K562 (cell line): ENCODE results near the gene XPO1. TPM values are rescaled to one million over a fixed set of nuclear protein-coding genes. Genes with fewer than 3 reads are reported as not detected.
A peak's percentile ranks its signal among the peaks of the same experiment; 100 is the strongest.

Experiments used
- AFF1 ChIP-seq, 2 experiments: fragments of 450-650 bp; IDR thresholded peaks; 2 replicates each; pipeline ENCODE4 v1.6.1; 2018; ENCODE audit warnings: mild to moderate bottlenecking in 2 of 2, low read depth in 1 of 2; ENCODE audit not compliant: partially characterized antibody in 2 of 2
- DIDO1 ChIP-seq: fragments of 450-650 bp; IDR thresholded peaks from 2 replicates; pipeline ENCODE4 v1.6.1; 2016; ENCODE audit warnings: low read depth, missing biosample characterization, missing genetic modification characterization
- HDAC3 ChIP-seq: fragments of 450-650 bp; IDR thresholded peaks from 2 replicates; pipeline ENCODE4 v1.6.1; 2018; ENCODE audit warnings: borderline replicate concordance, mild to moderate bottlenecking, moderate library complexity; ENCODE audit not compliant: partially characterized antibody
- MAFG ChIP-seq: fragments of 450-650 bp; conservative IDR thresholded peaks from 2 replicates; pipeline ENCODE4 v1.6.1; 2016; ENCODE audit warnings: missing genetic modification characterization, missing compliant biosample characterization
- RBM15 ChIP-seq: fragments of 200-400 bp; formaldehyde crosslinking; IDR thresholded peaks from 2 replicates; pipeline ENCODE4 v1.6.1; 2018; ENCODE audit warnings: mild to moderate bottlenecking, low read length, moderate library complexity; ENCODE audit not compliant: insufficient read depth
- SMARCB1 ChIP-seq: IDR thresholded peaks from 2 replicates; pipeline ENCODE4 v1.6.1; 2011; ENCODE audit warnings: improper control_type of control experiment, low read depth; ENCODE audit not compliant: insufficient read length
- SMC3 ChIP-seq: conservative IDR thresholded peaks from 2 replicates; pipeline ENCODE4 v1.6.1; 2011; ENCODE audit warnings: low read depth, low read length, improper control_type of control experiment; ENCODE audit not compliant: insufficient read depth
- TAF15 ChIP-seq: fragments of 200-400 bp; formaldehyde crosslinking; IDR thresholded peaks from 2 replicates; pipeline ENCODE4 v1.6.1; 2017; ENCODE audit warnings: mild to moderate bottlenecking, low read depth, low read length, moderate library complexity
- THAP7 ChIP-seq: fragments of 250-450 bp; sonication (Bioruptor Pico); IDR thresholded peaks from 2 replicates; pipeline ENCODE4 v1.5.0; 2021
- ZFX ChIP-seq: sonication (generic); formaldehyde crosslinking; IDR thresholded peaks from 2 replicates; pipeline ENCODE4 v1.8.0; 2022; ENCODE audit warnings: mild to moderate bottlenecking, missing genetic modification reagents, moderate library complexity
- ZNF707 ChIP-seq: fragments of 250-450 bp; sonication (Bioruptor Pico); conservative IDR thresholded peaks from 2 replicates; pipeline ENCODE4 v1.8.0; 2022; ENCODE audit warnings: inconsistent platforms, mild to moderate bottlenecking, moderate library complexity
- ZNF780A ChIP-seq: fragments of 250-450 bp; sonication (Bioruptor Pico); IDR thresholded peaks from 2 replicates; pipeline ENCODE4 v1.5.0; 2021; ENCODE audit warnings: mild to moderate bottlenecking
- polyA plus RNA-seq, 8 experiments: library from polyadenylated mRNA; depleted of rRNA in 4 of 8; stranded (reverse) in 5 of 8; unstranded in 3 of 8; fragments of >200 nt; fragmentation: Nextera tagmentation in 2 of 8; fragmentation: Illumina TruSeq in 1 of 8; extraction: Ambion mirVana in 2 of 8; extraction: Trizol in 1 of 8; gene quantifications; 2 replicates each; pipeline versions ENCODE4 v1.2.1 to v1.2.3, GENCODE V29; 2011 to 2014; ENCODE audit warnings: inconsistent platforms in 1 of 8, missing spikeins in 1 of 8
- total RNA-seq, 7 experiments: library from RNA; depleted of rRNA in 6 of 7; stranded (reverse); fragments of >200 nt in 6 of 7; fragmentation: Illumina TruSeq in 2 of 7; extraction: Trizol in 2 of 7; gene quantifications; 2 replicates each; pipeline versions ENCODE4 v1.2.1 to v1.2.3, GENCODE V29; 2011 to 2021; ENCODE audit warnings: low replicate concordance in 1 of 7
- TF ChIP-seq, protein P1 (sequence below): IDR thresholded peaks from 3 replicates; pipeline ENCODE4 v1.6.1; 2011; ENCODE audit warnings: borderline replicate concordance, mild to moderate bottlenecking, moderate library complexity; ENCODE audit not compliant: insufficient read length; ENCODE audit errors: extremely low read depth
- TF ChIP-seq, protein P2 (sequence below): sonication (generic); formaldehyde crosslinking; IDR thresholded peaks from 2 replicates; pipeline ENCODE4 v1.8.0; 2022; ENCODE audit warnings: mild to moderate bottlenecking, missing genetic modification reagents

Gene XPO1
- total and polyA plus RNA-seq, 9 of the 15 experiments (the other 6 are each of a cell fraction or from before 2014, with no cell fraction given) = 86.2 to 307 (median 216) TPM

- TF ChIP-seq AFF1 (IDR thresholded peaks at IDR 0.05; ENCODE audit: low read depth in 1 of 2, partially characterized antibody in 2 of 2) = no peak
- TF ChIP-seq, protein P1, sequence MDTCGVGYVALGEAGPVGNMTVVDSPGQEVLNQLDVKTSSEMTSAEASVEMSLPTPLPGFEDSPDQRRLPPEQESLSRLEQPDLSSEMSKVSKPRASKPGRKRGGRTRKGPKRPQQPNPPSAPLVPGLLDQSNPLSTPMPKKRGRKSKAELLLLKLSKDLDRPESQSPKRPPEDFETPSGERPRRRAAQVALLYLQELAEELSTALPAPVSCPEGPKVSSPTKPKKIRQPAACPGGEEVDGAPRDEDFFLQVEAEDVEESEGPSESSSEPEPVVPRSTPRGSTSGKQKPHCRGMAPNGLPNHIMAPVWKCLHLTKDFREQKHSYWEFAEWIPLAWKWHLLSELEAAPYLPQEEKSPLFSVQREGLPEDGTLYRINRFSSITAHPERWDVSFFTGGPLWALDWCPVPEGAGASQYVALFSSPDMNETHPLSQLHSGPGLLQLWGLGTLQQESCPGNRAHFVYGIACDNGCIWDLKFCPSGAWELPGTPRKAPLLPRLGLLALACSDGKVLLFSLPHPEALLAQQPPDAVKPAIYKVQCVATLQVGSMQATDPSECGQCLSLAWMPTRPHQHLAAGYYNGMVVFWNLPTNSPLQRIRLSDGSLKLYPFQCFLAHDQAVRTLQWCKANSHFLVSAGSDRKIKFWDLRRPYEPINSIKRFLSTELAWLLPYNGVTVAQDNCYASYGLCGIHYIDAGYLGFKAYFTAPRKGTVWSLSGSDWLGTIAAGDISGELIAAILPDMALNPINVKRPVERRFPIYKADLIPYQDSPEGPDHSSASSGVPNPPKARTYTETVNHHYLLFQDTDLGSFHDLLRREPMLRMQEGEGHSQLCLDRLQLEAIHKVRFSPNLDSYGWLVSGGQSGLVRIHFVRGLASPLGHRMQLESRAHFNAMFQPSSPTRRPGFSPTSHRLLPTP = no peak
- TF ChIP-seq, protein P2, sequence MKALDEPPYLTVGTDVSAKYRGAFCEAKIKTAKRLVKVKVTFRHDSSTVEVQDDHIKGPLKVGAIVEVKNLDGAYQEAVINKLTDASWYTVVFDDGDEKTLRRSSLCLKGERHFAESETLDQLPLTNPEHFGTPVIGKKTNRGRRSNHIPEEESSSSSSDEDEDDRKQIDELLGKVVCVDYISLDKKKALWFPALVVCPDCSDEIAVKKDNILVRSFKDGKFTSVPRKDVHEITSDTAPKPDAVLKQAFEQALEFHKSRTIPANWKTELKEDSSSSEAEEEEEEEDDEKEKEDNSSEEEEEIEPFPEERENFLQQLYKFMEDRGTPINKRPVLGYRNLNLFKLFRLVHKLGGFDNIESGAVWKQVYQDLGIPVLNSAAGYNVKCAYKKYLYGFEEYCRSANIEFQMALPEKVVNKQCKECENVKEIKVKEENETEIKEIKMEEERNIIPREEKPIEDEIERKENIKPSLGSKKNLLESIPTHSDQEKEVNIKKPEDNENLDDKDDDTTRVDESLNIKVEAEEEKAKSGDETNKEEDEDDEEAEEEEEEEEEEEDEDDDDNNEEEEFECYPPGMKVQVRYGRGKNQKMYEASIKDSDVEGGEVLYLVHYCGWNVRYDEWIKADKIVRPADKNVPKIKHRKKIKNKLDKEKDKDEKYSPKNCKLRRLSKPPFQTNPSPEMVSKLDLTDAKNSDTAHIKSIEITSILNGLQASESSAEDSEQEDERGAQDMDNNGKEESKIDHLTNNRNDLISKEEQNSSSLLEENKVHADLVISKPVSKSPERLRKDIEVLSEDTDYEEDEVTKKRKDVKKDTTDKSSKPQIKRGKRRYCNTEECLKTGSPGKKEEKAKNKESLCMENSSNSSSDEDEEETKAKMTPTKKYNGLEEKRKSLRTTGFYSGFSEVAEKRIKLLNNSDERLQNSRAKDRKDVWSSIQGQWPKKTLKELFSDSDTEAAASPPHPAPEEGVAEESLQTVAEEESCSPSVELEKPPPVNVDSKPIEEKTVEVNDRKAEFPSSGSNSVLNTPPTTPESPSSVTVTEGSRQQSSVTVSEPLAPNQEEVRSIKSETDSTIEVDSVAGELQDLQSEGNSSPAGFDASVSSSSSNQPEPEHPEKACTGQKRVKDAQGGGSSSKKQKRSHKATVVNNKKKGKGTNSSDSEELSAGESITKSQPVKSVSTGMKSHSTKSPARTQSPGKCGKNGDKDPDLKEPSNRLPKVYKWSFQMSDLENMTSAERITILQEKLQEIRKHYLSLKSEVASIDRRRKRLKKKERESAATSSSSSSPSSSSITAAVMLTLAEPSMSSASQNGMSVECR (CRISPR knock-in tag) = peak; percentile 67
- TF ChIP-seq SMARCB1 = no peak
- TF ChIP-seq TAF15 = no peak
- no peak for TF ChIP-seq ZNF780A (CRISPR knock-in tag)
- no peak for TF ChIP-seq MAFG
- no peak for TF ChIP-seq HDAC3
- TF ChIP-seq DIDO1 (tag) = no peak
- TF ChIP-seq SMC3 = no peak
- TF ChIP-seq RBM15 = no peak
- TF ChIP-seq ZFX (CRISPR knock-in tag) = no peak
- TF ChIP-seq ZNF707 (CRISPR knock-in tag) = no peak
- TF ChIP-seq THAP7 (CRISPR knock-in tag) = no peak
These were observed at the start of gene XPO1 (continued) for GRCh38 chr2:61538200-61538919.
